UCSD-AML1 (cell line): ENCODE data around the gene CCKAR.

Experiments
- DNase-seq: peaks from one replicate; lab custom pipeline; 2025; ENCODE audit not compliant: unreplicated experiment; lab: John Stamatoyannopoulos, UW

The CCKAR gene

DNA sequence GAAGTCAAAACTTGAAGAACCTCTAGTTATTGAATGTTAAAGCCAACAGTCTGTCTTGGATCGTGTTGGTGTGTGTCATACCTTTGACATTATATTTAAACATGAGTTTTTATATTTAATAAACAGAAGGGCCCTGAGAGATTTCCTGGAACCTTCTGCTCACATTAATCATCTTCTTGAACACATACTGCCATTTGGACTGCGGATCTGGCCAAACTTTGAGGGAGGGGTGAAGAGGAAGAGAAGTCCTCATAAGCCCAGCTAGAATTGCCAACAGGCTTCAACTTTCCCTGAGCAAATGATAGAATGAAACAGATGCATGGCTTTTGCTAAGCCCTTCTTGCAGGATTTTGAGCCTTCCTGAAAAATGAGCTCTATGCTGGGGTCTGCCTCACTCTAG is 27.4 kb downstream of the CCKAR start:
- no peak for DNase-seq

DNA sequence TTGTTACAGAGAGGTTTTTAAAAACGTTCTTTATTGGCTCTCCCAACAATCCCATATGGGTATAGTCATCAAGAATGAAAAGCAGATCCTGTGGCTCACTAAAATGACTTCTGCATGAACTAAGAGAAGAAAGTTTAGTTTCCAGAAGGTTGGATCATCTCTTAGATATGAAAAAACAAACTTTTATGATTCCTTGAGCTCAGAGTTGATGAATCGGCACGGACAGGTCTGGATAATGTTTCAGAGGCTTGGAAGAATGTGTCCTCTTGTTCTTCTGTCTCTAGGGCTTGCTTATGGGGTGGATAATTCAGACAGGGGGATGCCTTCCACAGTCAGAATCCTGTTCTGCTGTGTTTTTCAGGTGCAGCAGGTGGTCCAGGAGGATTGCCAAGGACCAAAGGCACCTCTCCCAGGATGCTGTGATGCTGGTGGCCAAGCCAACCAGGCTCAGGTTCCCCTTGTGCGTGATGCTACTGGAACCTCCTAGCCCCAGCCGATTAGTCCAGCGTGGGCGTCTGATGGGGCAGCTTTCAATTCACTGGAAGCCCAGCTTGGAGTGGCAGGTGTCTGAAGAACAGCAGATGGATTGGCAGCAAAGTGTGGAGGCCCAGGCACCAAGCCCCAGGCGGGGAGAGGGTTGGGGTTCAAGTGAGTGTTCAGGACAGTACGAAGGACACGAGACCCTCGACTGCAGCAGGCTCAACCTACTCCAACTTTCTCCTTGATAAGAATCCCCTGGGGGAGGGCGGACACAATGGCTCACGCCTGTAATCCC is 30.3 kb downstream of the CCKAR start:
- DNase-seq: no peak

GRCh38 chr4:26459054-26459755 is 31.1 kb downstream of the CCKAR start:
- no peak for DNase-seq

DNA sequence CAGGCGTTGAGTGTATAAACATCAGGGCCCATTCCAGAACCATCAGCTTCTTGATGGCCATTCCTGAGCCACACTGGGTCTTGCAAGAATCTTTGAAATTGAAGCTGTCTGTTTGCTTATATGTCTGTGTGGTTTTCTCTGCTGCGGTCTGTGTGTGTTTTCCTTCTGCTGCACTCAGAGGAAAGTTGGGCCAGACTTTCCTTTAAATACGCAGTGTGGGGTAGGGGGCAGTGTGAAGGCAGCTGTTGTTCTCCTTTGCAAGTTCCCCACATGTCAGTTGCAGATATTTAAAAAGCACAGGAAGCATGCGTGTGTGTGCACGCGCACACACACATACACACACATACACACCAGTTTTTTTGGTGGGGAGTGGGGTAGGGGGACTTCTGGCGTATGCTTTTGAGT is 32.1 kb downstream of the CCKAR start:
- peak; percentile 60 for DNase-seq

- DNase-seq: no peak
These were observed 32.9 kb downstream of the CCKAR start for GRCh38 chr4:26457412-26457811.

DNA sequence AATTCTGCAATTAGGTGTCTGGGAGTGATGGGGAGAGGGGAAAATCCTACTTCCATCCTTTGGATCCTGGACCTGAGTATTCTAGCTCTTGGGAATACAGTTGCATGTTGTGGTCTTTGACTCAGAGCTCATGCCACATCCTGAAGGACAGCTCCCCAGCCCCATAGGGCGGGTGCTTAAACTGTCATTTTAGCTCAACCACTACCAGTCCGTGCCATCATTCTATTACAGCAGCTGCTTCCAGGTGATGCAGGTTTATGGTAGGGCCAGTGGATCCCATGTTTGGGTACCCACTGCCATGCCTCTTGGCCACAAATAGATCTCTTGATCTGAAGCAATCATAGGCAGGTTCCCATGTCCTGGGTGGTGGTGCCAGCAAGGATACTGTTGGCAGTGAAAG is 34.7 kb downstream of the CCKAR start:
- DNase-seq: no peak

- DNase-seq: no peak
These were observed 35.3 kb downstream of the CCKAR start for GRCh38 chr4:26454961-26455360.

DNA sequence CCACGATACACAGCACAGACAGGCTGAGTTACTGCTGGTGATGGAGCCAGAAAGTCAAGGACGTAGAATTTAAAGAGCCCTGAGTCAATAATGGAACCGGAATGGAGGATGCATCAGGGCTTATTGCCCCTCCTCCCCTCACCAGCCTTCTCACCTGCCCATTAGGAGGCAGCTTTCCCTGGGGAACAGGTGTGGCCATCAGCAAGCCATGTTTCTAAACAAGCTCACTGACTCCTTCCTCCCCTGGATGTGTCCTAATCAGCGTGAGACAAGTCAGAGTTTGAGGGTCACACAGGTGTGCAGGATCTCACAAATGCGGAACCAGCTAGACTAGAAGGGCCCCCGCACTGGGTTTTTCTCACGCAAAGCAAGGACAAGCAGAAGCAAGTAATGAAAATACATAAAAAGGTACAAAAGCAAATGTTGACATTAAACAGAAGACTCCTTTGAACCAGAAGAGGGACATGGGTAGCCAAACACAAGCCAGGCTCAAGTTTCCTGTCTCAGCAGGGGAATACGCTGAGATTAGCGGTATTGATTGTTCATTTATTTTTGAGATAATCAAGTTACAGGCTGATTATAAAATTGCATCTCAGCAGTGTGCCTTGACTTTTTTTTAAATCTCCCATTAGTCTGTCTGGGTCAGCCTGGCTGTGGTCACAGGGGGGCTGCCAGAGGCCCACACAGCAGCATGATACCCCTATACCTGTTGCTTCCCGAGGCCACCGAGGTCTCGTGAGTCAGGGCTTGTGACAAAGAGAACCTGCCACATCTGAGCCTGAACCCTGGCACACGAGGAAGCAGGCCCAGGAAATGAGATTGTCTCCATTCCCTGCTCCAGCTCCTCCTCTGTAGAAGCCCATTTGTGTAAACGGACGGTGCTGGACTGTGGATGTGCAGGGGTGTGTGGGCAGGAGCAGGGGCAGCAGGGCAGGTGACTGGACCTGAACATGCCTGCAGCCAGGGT is 37.4 kb downstream of the CCKAR start:
- no peak for DNase-seq

DNA sequence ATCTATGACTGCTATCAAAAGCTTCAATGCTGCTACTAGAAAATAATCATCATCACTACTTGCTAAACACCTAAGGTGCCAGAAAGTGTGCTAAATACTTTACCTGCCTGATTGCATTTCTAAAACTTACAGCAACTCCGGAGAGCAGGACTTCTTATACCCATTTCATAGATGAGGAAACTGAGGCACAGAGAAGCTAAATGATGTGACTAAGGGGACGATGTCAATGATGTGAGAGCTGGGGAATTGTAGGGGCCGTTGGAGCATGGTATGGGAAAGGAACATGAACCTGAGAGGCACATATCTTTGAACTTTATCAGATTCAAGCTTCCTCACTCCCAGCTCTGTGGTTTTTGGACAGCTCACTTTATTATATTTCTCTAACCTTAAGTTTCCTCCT is 38.7 kb downstream of the CCKAR start:
- DNase-seq: no peak

GRCh38 chr4:26450418-26450817 is 39.9 kb downstream of the CCKAR start:
- DNase-seq: no peak

GRCh38 chr4:26447378-26447777 is 42.9 kb downstream of the CCKAR start:
- DNase-seq: no peak

GRCh38 chr4:26441771-26442170 is 48.5 kb downstream of the CCKAR start:
- DNase-seq: no peak

DNA sequence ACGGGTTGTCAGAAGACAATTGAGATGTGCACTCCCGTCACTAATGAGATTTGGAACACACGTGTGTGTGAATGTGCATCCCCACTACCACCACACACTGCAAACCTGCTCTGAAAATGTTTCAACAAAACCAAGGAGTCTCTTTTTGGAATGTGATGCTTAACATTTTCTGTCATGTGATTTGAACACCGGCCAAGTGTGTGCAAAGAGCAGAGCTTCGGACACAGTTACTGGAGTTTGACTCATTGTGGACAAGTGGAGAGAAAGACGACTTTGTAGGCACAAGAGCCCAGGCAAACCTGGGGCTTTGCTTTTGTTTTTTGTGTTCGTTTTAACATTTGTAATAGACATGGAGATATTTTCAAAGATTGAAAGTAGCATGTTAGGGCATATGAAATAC is 49.2 kb downstream of the CCKAR start:
- no peak for DNase-seq

DNA sequence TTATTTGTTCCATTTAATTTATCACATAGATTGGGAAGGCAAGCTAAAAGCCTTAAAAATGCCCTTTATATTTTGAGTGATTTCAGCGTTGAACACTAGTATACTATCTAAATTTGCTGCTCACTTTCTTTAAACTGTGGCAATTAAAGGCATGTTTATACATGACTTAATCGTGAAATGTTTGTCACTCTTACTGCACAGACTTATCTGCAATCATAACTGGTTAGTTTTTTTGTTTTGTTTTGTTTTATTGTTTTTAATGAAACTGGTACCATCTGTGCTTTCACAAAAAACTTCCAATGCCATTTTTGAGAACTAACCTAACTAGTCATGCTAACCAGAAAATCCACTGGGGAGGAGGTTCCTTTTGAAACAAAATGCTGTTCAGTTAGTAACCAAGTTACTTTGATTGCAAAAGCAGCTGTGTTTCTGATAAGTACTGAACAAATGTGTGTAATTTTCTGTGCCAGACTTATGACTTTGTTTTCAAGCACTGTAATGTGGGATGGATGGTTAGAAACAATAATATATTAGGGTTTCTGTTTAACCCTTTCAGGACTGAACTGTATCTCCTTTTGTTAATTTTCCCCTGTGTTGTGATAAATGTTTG is 56.1 kb downstream of the CCKAR start:
- DNase-seq: no peak

- no peak for DNase-seq
These were observed 56.7 kb downstream of the CCKAR start for GRCh38 chr4:26433556-26433955.

- DNase-seq: no peak
These were observed 57.9 kb downstream of the CCKAR start for GRCh38 chr4:26432419-26432818.

GRCh38 chr4:26431461-26432180 is 58.7 kb downstream of the CCKAR start:
- DNase-seq: no peak
